ENCODE data around the gene TUBB4A. TPM values are rescaled to one million over a fixed set of nuclear protein-coding genes. Genes with fewer than 3 reads are reported as not detected.

TUBB4A gene
- total and polyA plus RNA-seq, 10 of the 15 experiments (the other 5 are each of a cell fraction or from before 2014, with no cell fraction given), result 0.29 to 22.4 (median 3.8) TPM

GRCh38 chr19:6457958-6458694, 44.0 kb downstream of the TUBB4A start (continued):
- TF ChIP-seq ZNF274 (IDR thresholded peaks at IDR 0.05; ENCODE audit: insufficient read depth, insufficient read length) (no peak), DPF2 (IDR thresholded peaks at IDR 0.05) (peak; percentile 54; the same call in 1 of the 2 replicates), ATF7 (IDR thresholded peaks at IDR 0.05; ENCODE audit: low read depth) (peak; percentile 64), IKZF1 (conservative IDR thresholded peaks at IDR 0.05) (peak; percentile 68), HDGF (IDR thresholded peaks at IDR 0.05) (no peak), JUNB (IDR thresholded peaks at IDR 0.05) (peak; percentile 58; the same call in 1 of the 2 replicates), JUND (IDR thresholded peaks at IDR 0.05; ENCODE audit: low read depth, low read length) (peak; percentile 67; the same call in 1 of the 2 replicates), NBN (IDR thresholded peaks at IDR 0.05) (peak; percentile 26; the same call in 1 of the 2 replicates), ZNF592 (IDR thresholded peaks at IDR 0.05) (no peak), RB1 (IDR thresholded peaks at IDR 0.05; ENCODE audit: borderline replicate concordance) (peak; percentile 68; the same call in 1 of the 2 replicates), ELK1 (IDR thresholded peaks at IDR 0.05; ENCODE audit: low read depth, low read length) (no peak)

Measured in GM12878 (cell line).